GM13976 (cell line): Measurements from ENCODE around the gene TSC22D4.

Source experiments
- DNase-seq: peaks from one replicate; pipeline ENCODE4 v3.0.0; 2012; ENCODE audit warnings: low spot score
- CTCF ChIP-seq: IDR thresholded peaks from 2 replicates; pipeline ENCODE4 v1.5.1; 2012; ENCODE audit warnings: borderline replicate concordance, mild to moderate bottlenecking; ENCODE audit not compliant: insufficient read depth; ENCODE audit errors: extremely low read depth, missing control alignments, control extremely low read depth
- in situ Hi-C: fragments of 300-500 bp; cut with MboI; formaldehyde crosslinking; loops from one replicate; pipeline ENCODE4 v1.12.0; 2022; ENCODE audit warnings: low sequenced_read_pairs, mixed read lengths, inconsistent platforms; ENCODE audit not compliant: unreplicated experiment

TSC22D4 gene

GRCh38 chr7:100426516-100426915 lies 52.5 kb downstream of the TSC22D4 start:
- in situ Hi-C loops = no loop called here
- DNase-seq = no peak
- no peak for TF ChIP-seq CTCF

- in situ Hi-C loops = no loop called here
- TF ChIP-seq CTCF = no peak
- DNase-seq = no peak
These were observed 53.7 kb downstream of the TSC22D4 start for GRCh38 chr7:100425347-100425746.

- in situ Hi-C loops = no loop called here
- TF ChIP-seq CTCF = no peak
These were observed 55.7 kb downstream of the TSC22D4 start for GRCh38 chr7:100423315-100423714.

GRCh38 chr7:100419660-100420226 lies 59.3 kb downstream of the TSC22D4 start:
- in situ Hi-C loops = no loop called here
- TF ChIP-seq CTCF = no peak
- DNase-seq = no peak

More at GRCh38 chr7:100423315-100423714, 55.7 kb downstream of the TSC22D4 start:
- peak; percentile 37 for DNase-seq

GRCh38 chr7:100418930-100419659 lies 59.9 kb downstream of the TSC22D4 start:
- in situ Hi-C loops = no loop called here
- no peak for TF ChIP-seq CTCF
- DNase-seq = no peak
